ENCODE data around the gene RNF111.

Gene RNF111

DNA sequence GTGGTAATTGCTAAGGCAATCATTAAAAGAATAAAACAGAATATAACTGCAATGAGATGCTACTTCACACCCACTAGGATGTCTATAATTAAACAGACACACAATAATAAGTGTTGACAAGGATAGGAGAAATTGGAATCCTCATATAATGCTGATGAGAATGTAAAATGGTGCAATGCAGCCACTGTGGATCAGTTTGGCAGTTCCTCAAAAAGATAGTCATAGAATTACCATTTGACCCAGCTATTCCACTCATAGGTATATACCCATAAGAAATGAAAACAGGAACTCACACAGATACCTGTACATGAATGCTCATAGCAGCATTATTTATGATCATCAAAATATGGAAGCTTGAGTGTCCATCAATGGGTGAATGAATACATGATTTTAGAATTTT is 9.6 kb upstream of the RNF111 start:
- no peak for DNase-seq (ENCODE audit: low read depth, low spot score)
- no peak overlapping the region for H3K27ac ChIP-seq (ENCODE audit: low read length)
- no peaks in the 10 kb centered on the region for H3K36me3 ChIP-seq (ENCODE audit: control insufficient read depth, insufficient read depth, low read length)
- H3K4me1 ChIP-seq (ENCODE audit: control insufficient read depth, insufficient read depth, low read length) = no peaks in the 10 kb centered on the region
- no peak overlapping the region for H3K4me3 ChIP-seq (ENCODE audit: low read length)
- no peaks in the 10 kb centered on the region for H3K9me3 ChIP-seq (ENCODE audit: control insufficient read depth, insufficient read depth, low read length)
- no peaks in the 10 kb centered on the region for H3K27me3 ChIP-seq (ENCODE audit: control insufficient read depth, insufficient read depth, low read length)

- H3K27ac ChIP-seq (ENCODE audit: low read length) = no peak overlapping the region
Observed at GRCh38 chr15:58980351-58980939, 7.0 kb upstream of the RNF111 start.

DNA sequence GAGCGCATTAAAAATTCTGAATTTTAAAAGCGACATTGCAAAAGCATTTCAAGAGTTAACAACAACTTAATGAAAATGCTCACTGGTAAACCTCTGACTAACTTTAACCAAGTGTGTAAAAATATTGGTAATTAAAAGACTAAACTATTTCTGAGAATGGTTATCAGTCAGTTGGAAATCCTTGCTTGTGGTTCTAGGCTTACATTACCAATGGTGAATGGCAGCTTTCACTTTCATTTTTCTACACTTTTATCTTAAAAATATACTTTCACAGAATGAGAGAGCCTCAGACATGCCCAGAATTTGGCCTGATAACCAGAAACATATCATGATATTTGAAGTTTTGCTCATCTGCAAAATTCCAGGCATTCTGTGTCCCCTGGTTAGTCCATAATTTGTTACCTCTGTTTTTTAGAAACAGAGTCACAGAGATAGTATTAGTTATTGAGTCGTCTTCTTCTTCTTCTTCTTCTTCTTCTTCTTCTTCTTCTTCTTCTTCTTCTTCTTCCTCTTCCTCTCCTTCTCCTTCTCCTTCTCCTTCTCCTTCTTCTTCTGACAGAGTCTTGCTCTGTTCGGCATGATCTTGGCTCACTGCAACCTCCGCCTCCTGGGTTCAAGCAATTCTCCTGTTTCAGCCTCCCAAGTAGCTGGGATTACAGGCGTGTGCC is 5.5 kb upstream of the RNF111 start:
- no CpG with 5 or more reads among the region's 6 CpGs for WGBS (ENCODE audit: insufficient coverage, insufficient read length)
- Histone ChIP-seq H3K4me3 (ENCODE audit: low read length) (no peak overlapping the region), H3K27ac (ENCODE audit: low read length) (no peak overlapping the region), H3K36me3 (ENCODE audit: control insufficient read depth, insufficient read depth, low read length) (no peaks in the 10 kb centered on the region), H3K27me3 (ENCODE audit: control insufficient read depth, insufficient read depth, low read length) (no peaks in the 10 kb centered on the region), H3K9me3 (ENCODE audit: control insufficient read depth, insufficient read depth, low read length) (no peaks in the 10 kb centered on the region), H3K4me1 (ENCODE audit: control insufficient read depth, insufficient read depth, low read length) (no peaks in the 10 kb centered on the region)
- DNase-seq (ENCODE audit: low read depth, low spot score) = no peak

More at GRCh38 chr15:58980351-58980939, 7.0 kb upstream of the RNF111 start:
- no peak overlapping the region for H3K4me3 ChIP-seq (ENCODE audit: low read length)
- H3K4me1 ChIP-seq (ENCODE audit: control insufficient read depth, insufficient read depth, low read length) = no peaks in the 10 kb centered on the region
- no peaks in the 10 kb centered on the region for H3K36me3 ChIP-seq (ENCODE audit: control insufficient read depth, insufficient read depth, low read length)
- no peaks in the 10 kb centered on the region for H3K27me3 ChIP-seq (ENCODE audit: control insufficient read depth, insufficient read depth, low read length)
- no CpG with 5 or more reads among the region's 5 CpGs for WGBS (ENCODE audit: insufficient coverage, insufficient read length)
- DNase-seq (ENCODE audit: low read depth, low spot score) = no peak
- no peaks in the 10 kb centered on the region for H3K9me3 ChIP-seq (ENCODE audit: control insufficient read depth, insufficient read depth, low read length)

GRCh38 chr15:58983261-58983660 is 4.2 kb upstream of the RNF111 start:
- WGBS (ENCODE audit: insufficient coverage, insufficient read length) = no CpG with 5 or more reads among the region's 2 CpGs

DNA sequence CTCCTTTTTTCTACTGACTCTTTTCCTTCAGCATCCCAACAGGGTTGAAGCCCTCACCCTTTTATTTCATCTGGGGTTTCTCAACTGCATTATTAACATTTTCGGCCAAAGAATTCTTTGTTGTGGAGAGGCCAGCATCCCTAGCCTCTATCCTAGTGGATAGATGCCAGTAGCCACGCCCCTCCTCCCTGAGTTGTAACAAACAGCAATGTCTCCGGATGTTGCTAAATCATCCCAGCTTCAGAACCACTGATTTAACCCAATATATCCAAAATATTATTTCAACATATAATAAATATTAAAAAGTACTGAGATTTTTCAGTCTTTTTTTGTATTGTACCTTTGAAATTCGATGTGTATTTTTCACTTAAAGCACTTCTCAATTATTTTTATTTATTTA is 2.0 kb upstream of the RNF111 start:
- no peaks in the 10 kb centered on the region for H3K4me1 ChIP-seq (ENCODE audit: control insufficient read depth, insufficient read depth, low read length)
- no peak for DNase-seq (ENCODE audit: low read depth, low spot score)
- WGBS (ENCODE audit: insufficient coverage, insufficient read length) = no CpG with 5 or more reads among the region's 4 CpGs

More at GRCh38 chr15:58983261-58983660, 4.2 kb upstream of the RNF111 start:
- Histone ChIP-seq H3K4me3 (ENCODE audit: low read length) (no peak overlapping the region), H3K9me3 (ENCODE audit: control insufficient read depth, insufficient read depth, low read length) (no peaks in the 10 kb centered on the region), H3K36me3 (ENCODE audit: control insufficient read depth, insufficient read depth, low read length) (no peaks in the 10 kb centered on the region), H3K27me3 (ENCODE audit: control insufficient read depth, insufficient read depth, low read length) (no peaks in the 10 kb centered on the region), H3K27ac (ENCODE audit: low read length) (no peak overlapping the region), H3K4me1 (ENCODE audit: control insufficient read depth, insufficient read depth, low read length) (no peaks in the 10 kb centered on the region)
- DNase-seq (ENCODE audit: low read depth, low spot score) = no peak

GRCh38 chr15:58987036-58987435 is 427 bp upstream of the RNF111 start:
- no peak overlapping the region; the same call in 1 of the 2 replicates for H3K4me3 ChIP-seq (ENCODE audit: low read length)
- H3K36me3 ChIP-seq (ENCODE audit: control insufficient read depth, insufficient read depth, low read length) = no peaks in the 10 kb centered on the region
- no peaks in the 10 kb centered on the region for H3K9me3 ChIP-seq (ENCODE audit: control insufficient read depth, insufficient read depth, low read length)
- no peaks in the 10 kb centered on the region for H3K4me1 ChIP-seq (ENCODE audit: control insufficient read depth, insufficient read depth, low read length)
- H3K27ac ChIP-seq (ENCODE audit: low read length) = no peak overlapping the region
- WGBS (ENCODE audit: insufficient coverage, insufficient read length) = no CpG with 5 or more reads among the region's 9 CpGs
- no peak for DNase-seq (ENCODE audit: low read depth, low spot score)
- H3K27me3 ChIP-seq (ENCODE audit: control insufficient read depth, insufficient read depth, low read length) = no peaks in the 10 kb centered on the region

More for the DNA sequence above, 2.0 kb upstream of the RNF111 start:
- no peaks in the 10 kb centered on the region for H3K9me3 ChIP-seq (ENCODE audit: control insufficient read depth, insufficient read depth, low read length)
- H3K27me3 ChIP-seq (ENCODE audit: control insufficient read depth, insufficient read depth, low read length) = no peaks in the 10 kb centered on the region
- no peaks in the 10 kb centered on the region for H3K36me3 ChIP-seq (ENCODE audit: control insufficient read depth, insufficient read depth, low read length)
- no peak overlapping the region for H3K27ac ChIP-seq (ENCODE audit: low read length)
- no peak overlapping the region for H3K4me3 ChIP-seq (ENCODE audit: low read length)

DNA sequence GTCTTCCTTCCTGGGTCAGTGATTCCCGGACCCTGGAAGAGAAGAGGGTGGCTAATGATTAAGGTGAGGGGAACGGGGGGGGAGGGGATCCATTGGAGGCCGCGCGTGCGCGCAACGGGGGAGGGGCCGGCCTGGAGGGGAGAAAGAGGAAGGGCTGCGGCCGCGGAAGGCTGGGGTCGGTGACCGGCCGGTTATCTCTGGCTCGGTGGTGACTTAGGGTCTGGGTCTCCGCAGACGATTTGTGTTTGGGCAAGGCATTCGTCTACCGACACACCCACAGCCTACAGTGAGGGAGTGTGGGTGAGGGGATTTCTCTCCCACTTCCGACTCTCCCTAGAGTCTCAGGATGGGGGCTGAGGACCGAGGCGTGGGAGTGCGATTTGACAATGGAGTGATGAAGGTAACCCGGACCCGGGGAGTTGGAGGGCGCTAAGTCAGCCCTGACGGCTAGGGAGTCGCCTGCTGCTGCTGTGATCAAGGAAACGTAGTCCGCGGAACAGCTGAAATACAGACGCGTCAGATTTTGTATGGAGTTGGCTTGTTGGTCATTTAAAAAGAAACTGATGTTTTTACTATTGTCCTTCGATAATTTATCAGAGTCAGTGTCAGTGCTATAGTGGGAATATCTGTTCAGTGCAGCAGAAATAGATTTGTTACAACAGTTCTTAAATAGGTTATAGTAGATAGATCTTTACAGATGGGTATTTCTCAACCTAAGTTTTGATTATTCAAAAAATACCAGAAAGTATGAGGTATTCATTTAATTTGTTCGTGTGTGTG is 733 bp downstream of the RNF111 start:
- no peak for DNase-seq (ENCODE audit: low read depth, low spot score)
- Histone ChIP-seq H3K27me3 (ENCODE audit: control insufficient read depth, insufficient read depth, low read length) (no peaks in the 10 kb centered on the region), H3K9me3 (ENCODE audit: control insufficient read depth, insufficient read depth, low read length) (no peaks in the 10 kb centered on the region), H3K4me3 (ENCODE audit: low read length) (peak overlapping the region; percentile 93; the same call in 1 of the 2 replicates), H3K4me1 (ENCODE audit: control insufficient read depth, insufficient read depth, low read length) (no peaks in the 10 kb centered on the region), H3K27ac (ENCODE audit: low read length) (no peak overlapping the region), H3K36me3 (ENCODE audit: control insufficient read depth, insufficient read depth, low read length) (no peaks in the 10 kb centered on the region)
- no CpG with 5 or more reads among the region's 36 CpGs for WGBS (ENCODE audit: insufficient coverage, insufficient read length)

- Histone ChIP-seq H3K4me1 (ENCODE audit: control insufficient read depth, insufficient read depth, low read length) (no peaks in the 10 kb centered on the region), H3K4me3 (ENCODE audit: low read length) (no peak overlapping the region), H3K27ac (ENCODE audit: low read length) (no peak overlapping the region), H3K36me3 (ENCODE audit: control insufficient read depth, insufficient read depth, low read length) (no peaks in the 10 kb centered on the region), H3K9me3 (ENCODE audit: control insufficient read depth, insufficient read depth, low read length) (no peaks in the 10 kb centered on the region), H3K27me3 (ENCODE audit: control insufficient read depth, insufficient read depth, low read length) (no peaks in the 10 kb centered on the region)
- WGBS (ENCODE audit: insufficient coverage, insufficient read length) = no CpG with 5 or more reads among the region's 10 CpGs
- DNase-seq (ENCODE audit: low read depth, low spot score) = no peak
Observed at GRCh38 chr15:58992181-58992580, 4.7 kb downstream of the RNF111 start.

DNA sequence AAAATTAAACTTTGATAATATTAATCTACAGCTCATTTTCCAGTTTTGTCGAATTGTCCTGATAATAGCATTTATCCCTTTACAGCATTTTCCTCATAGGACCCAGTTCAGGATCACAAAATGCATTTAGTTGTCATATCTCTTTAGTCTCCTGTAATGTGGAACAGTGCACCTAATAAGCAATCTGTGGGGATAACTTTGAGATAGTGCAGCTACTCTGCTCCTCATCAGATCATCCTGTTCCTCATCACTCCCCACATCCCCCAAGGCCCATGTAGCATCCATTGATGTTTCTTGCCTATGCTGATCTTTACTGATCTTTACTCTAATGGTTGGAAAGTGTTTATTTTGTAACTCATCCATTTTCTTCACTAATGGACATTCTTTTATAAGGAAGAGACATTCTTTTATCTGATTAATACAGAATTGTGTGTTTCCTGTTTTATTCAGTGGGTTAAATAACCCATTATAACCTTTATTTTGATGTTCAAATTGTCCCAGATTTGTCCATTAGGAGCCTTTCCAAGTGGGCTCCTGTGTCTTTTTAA is 7.5 kb downstream of the RNF111 start:
- H3K27ac ChIP-seq (ENCODE audit: low read length) = no peak overlapping the region
- H3K4me1 ChIP-seq (ENCODE audit: control insufficient read depth, insufficient read depth, low read length) = no peaks in the 10 kb centered on the region
- H3K9me3 ChIP-seq (ENCODE audit: control insufficient read depth, insufficient read depth, low read length) = no peaks in the 10 kb centered on the region
- no peak overlapping the region for H3K4me3 ChIP-seq (ENCODE audit: low read length)
- WGBS (ENCODE audit: insufficient coverage, insufficient read length) = no CpG with 5 or more reads among the region's 1 CpG
- no peaks in the 10 kb centered on the region for H3K27me3 ChIP-seq (ENCODE audit: control insufficient read depth, insufficient read depth, low read length)
- DNase-seq (ENCODE audit: low read depth, low spot score) = no peak
- no peaks in the 10 kb centered on the region for H3K36me3 ChIP-seq (ENCODE audit: control insufficient read depth, insufficient read depth, low read length)

DNA sequence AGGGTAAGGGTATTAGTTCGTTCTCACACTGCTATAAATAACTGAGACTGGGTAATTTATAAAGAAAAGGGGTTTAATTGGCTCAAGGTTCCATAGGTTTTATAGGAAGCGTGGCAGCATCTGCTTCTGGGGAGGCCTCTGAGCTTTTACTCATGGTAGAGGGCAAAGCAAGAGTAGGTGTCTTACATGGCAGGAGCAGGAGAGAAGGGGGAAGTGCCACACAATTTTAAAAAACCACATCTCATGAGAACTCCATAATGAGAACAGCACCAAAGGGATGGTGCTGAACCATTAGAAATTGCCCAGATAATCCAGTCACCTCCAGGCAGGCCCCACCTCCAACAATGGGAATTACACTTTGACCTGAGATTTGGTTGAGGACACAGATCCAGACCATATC is 12.2 kb downstream of the RNF111 start:
- no CpG with 5 or more reads among the region's 2 CpGs for WGBS (ENCODE audit: insufficient coverage, insufficient read length)
- no peak overlapping the region for H3K4me3 ChIP-seq (ENCODE audit: low read length)
- no peak overlapping the region for H3K27ac ChIP-seq (ENCODE audit: low read length)
- H3K9me3 ChIP-seq (ENCODE audit: control insufficient read depth, insufficient read depth, low read length) = no peaks in the 10 kb centered on the region
- no peaks in the 10 kb centered on the region for H3K27me3 ChIP-seq (ENCODE audit: control insufficient read depth, insufficient read depth, low read length)
- H3K36me3 ChIP-seq (ENCODE audit: control insufficient read depth, insufficient read depth, low read length) = no peaks in the 10 kb centered on the region
- no peak for DNase-seq (ENCODE audit: low read depth, low spot score)
- H3K4me1 ChIP-seq (ENCODE audit: control insufficient read depth, insufficient read depth, low read length) = no peaks in the 10 kb centered on the region

Data from iPS DF 6.9 (cell line).